AG09309 (cell line): ENCODE data around the gene CLIC5.

ENCODE experiments used
- DNase-seq: peaks from one replicate; pipeline ENCODE4 v3.0.0-alpha.2; 2010; ENCODE audit warnings: low read depth
- H3K4me3 ChIP-seq: 2 replicates; pipeline ENCODE4 v1.5.1; 2011; ENCODE audit warnings: mild to moderate bottlenecking, low read depth, low read length, moderate library complexity; ENCODE audit not compliant: control insufficient read depth
- TF ChIP-seq, protein P1 (sequence below): IDR thresholded peaks from 2 replicates; pipeline ENCODE4 v1.5.1; 2011; ENCODE audit warnings: mild to moderate bottlenecking, low read depth, low read length, inconsistent platforms; ENCODE audit not compliant: insufficient read depth, control insufficient read depth; ENCODE audit errors: missing control alignments

The CLIC5 gene

GRCh38 chr6:45854149-45854742 lies 161.4 kb downstream of the CLIC5 start:
- no peak overlapping the region for H3K4me3 ChIP-seq
- TF ChIP-seq, protein P1, sequence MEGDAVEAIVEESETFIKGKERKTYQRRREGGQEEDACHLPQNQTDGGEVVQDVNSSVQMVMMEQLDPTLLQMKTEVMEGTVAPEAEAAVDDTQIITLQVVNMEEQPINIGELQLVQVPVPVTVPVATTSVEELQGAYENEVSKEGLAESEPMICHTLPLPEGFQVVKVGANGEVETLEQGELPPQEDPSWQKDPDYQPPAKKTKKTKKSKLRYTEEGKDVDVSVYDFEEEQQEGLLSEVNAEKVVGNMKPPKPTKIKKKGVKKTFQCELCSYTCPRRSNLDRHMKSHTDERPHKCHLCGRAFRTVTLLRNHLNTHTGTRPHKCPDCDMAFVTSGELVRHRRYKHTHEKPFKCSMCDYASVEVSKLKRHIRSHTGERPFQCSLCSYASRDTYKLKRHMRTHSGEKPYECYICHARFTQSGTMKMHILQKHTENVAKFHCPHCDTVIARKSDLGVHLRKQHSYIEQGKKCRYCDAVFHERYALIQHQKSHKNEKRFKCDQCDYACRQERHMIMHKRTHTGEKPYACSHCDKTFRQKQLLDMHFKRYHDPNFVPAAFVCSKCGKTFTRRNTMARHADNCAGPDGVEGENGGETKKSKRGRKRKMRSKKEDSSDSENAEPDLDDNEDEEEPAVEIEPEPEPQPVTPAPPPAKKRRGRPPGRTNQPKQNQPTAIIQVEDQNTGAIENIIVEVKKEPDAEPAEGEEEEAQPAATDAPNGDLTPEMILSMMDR, result no peak
- DNase-seq, result no peak

DNA sequence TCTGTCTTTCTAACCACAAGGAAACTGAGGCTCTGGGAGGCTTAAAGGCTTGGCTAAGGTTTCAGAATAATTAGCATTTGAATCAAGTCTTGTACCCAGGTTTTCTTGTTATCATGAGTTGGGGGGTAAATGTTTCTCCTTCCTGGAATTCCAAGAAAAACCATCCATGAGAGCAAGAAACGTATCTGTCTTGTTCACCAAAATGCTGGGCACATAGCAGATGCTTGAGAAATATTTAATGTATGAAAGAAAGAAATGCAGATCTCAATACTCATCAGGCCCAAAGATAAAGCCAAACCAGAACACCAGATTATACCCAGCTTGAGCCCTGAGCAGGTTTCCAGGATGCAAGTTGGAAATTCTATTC lies 164.6 kb downstream of the CLIC5 start:
- H3K4me3 ChIP-seq, result no peak overlapping the region
- DNase-seq, result no peak
- TF ChIP-seq, protein P1, result no peak

- TF ChIP-seq, protein P1, result no peak
- no peak for DNase-seq
- H3K4me3 ChIP-seq, result no peak overlapping the region
Measured at GRCh38 chr6:45850378-45851033, 165.2 kb downstream of the CLIC5 start.

GRCh38 chr6:45845567-45845966 lies 170.1 kb downstream of the CLIC5 start:
- peak; percentile 17 for DNase-seq
- TF ChIP-seq, protein P1, result no peak
- no peak overlapping the region for H3K4me3 ChIP-seq

DNA sequence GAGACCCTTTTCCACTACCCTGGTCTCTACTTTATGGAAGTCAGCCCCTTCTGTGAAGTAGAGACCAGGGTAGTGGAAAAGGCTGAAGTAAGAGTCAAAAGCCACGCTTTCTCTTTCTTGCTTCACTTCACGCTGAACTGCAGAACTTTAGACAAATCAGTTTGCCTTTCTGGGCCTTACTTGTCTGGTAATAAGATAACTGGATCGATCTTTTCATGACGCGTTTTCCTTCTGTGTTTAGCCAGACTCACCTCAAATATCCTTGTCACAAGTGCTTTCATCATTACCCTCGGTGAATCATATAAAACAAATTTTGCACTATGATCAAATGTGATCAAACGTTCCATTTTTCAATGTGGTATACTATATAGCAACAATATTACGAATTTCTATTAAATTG lies 170.7 kb downstream of the CLIC5 start:
- TF ChIP-seq, protein P1, result no peak
- DNase-seq, result no peak
- H3K4me3 ChIP-seq, result no peak overlapping the region

DNA sequence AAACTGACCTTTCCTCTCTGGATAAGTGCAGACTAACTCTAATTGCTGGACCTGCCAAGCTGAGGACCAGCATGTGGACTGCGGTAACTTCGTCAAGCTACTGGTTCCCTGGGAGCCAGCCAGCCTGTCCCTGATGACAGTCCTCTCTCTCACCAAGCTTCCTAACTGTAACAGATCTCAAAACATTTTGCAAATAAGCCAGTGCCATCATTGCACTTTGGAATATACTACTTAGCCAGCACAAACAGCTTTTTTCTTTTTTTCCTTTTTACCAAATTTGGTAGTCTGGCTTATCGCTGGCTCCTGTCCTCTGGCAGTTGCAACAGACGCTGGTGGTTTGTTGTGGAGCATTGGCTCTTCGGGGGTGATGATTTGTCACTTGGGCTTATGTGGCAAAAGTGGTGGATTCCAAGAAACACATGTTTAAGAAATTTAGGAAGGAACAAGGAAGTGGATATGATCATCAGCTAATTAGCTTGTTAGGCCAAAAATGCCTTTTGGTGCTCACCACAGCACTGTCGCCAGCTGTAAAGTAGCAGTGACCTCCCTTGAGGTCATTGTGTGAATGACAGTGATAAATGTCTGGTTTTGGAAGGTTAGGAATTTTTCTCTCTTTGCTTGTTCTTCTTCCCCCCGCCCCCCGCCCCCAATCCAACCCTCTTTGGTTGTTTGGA lies 171.7 kb downstream of the CLIC5 start:
- H3K4me3 ChIP-seq, result no peak overlapping the region
- TF ChIP-seq, protein P1, result no peak
- no peak for DNase-seq
